T follicular helper cell (primary cell): ENCODE data around the gene SKAP2.
"Not testable (repeated sequence)": the region's sequence is repeated elsewhere in the genome, so short reads cannot be mapped to it uniquely, and the experiment has no call there.

ENCODE experiments used
- DNase-seq: peaks from one replicate; pipeline ENCODE4 v3.0.0-alpha.2; 2020; ENCODE audit warnings: low read depth

Gene SKAP2

GRCh38 chr7:26857170-26857505, 7.3 kb downstream of the SKAP2 start:
- no peak for DNase-seq

GRCh38 chr7:26856176-26856985, 8.0 kb downstream of the SKAP2 start:
- no peak for DNase-seq

- DNase-seq, result no peak
Observed at GRCh38 chr7:26854876-26855855, 9.2 kb downstream of the SKAP2 start.

GRCh38 chr7:26853788-26854393, 10.5 kb downstream of the SKAP2 start:
- no peak for DNase-seq

- no peak for DNase-seq
Observed at GRCh38 chr7:26850193-26850651, 14.2 kb downstream of the SKAP2 start.

GRCh38 chr7:26843705-26844104, 20.7 kb downstream of the SKAP2 start:
- no peak for DNase-seq

- no peak for DNase-seq
Observed at GRCh38 chr7:26842897-26843296, 21.5 kb downstream of the SKAP2 start.

GRCh38 chr7:26841003-26841739, 23.2 kb downstream of the SKAP2 start:
- DNase-seq, result no peak

- not testable (repeated sequence) for DNase-seq
Observed at GRCh38 chr7:26836793-26837192, 27.6 kb downstream of the SKAP2 start.

- DNase-seq, result no peak
Observed at GRCh38 chr7:26815426-26815825, 49.0 kb downstream of the SKAP2 start.

- no peak for DNase-seq
Observed at GRCh38 chr7:26813432-26813831, 51.0 kb downstream of the SKAP2 start.

- DNase-seq, result no peak
Observed at GRCh38 chr7:26794541-26794940, 69.8 kb downstream of the SKAP2 start.

GRCh38 chr7:26792576-26792975, 71.8 kb downstream of the SKAP2 start:
- DNase-seq, result no peak

GRCh38 chr7:26792006-26792405, 72.4 kb downstream of the SKAP2 start:
- no peak for DNase-seq

GRCh38 chr7:26789481-26790184, 74.8 kb downstream of the SKAP2 start:
- DNase-seq, result no peak

- DNase-seq, result no peak
Observed at GRCh38 chr7:26787701-26788100, 76.7 kb downstream of the SKAP2 start.

GRCh38 chr7:26784118-26784517, 80.3 kb downstream of the SKAP2 start:
- no peak for DNase-seq

- DNase-seq, result no peak
Observed at GRCh38 chr7:26782501-26782900, 81.9 kb downstream of the SKAP2 start.

GRCh38 chr7:26779978-26780595, 84.3 kb downstream of the SKAP2 start:
- DNase-seq, result no peak

GRCh38 chr7:26777385-26777784, 87.0 kb downstream of the SKAP2 start:
- DNase-seq, result no peak

GRCh38 chr7:26760501-26760900, 103.9 kb downstream of the SKAP2 start:
- DNase-seq, result no peak
